Vagina (tissue), 2 donors: Measurements from ENCODE around the gene FAR2.

Source experiments
- POLR2AphosphoS5 ChIP-seq, 2 donors: sonication (generic); formaldehyde crosslinking; IDR thresholded peaks; one replicate each; pipeline ENCODE4 v1.9.0; 2017; ENCODE audit warnings: antibody characterized with exemption in 2 of 2, mild to moderate bottlenecking in 2 of 2, low read depth in 1 of 2; ENCODE audit not compliant: insufficient read depth in 1 of 2
- TF ChIP-seq, protein P1 (sequence below), 3 experiments: fragments of 450-650 bp in 2 of 3; fragments of 200-600 bp in 1 of 3; sonication (generic) in 1 of 3; IDR thresholded peaks; one replicate each; pipeline ENCODE4 v1.5.1; 2017 to 2019; ENCODE audit warnings: antibody characterized with exemption in 3 of 3, mild to moderate bottlenecking in 2 of 3, moderate library complexity in 2 of 3

DNA sequence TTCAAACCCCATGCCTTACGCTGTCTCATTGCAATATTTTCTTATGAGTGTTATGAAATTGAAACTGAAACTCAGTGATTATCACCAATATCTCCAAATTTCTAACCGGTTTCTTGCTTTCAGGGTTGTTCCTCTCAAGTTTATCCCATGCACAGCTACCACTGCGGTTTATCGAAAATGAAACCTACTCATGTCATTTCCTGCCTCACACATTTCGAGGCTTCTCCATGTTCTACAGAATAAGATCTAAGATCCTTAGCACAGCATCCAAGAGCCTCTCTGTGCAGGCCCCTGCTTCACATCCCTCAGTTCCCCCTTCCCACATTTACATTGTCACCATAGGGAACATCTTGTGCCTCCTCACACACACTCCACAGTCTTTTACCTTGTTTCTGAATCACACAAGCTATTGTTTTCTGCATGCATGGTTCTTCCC is 45.5 kb upstream of the FAR2 start:
- TF ChIP-seq, protein P1, sequence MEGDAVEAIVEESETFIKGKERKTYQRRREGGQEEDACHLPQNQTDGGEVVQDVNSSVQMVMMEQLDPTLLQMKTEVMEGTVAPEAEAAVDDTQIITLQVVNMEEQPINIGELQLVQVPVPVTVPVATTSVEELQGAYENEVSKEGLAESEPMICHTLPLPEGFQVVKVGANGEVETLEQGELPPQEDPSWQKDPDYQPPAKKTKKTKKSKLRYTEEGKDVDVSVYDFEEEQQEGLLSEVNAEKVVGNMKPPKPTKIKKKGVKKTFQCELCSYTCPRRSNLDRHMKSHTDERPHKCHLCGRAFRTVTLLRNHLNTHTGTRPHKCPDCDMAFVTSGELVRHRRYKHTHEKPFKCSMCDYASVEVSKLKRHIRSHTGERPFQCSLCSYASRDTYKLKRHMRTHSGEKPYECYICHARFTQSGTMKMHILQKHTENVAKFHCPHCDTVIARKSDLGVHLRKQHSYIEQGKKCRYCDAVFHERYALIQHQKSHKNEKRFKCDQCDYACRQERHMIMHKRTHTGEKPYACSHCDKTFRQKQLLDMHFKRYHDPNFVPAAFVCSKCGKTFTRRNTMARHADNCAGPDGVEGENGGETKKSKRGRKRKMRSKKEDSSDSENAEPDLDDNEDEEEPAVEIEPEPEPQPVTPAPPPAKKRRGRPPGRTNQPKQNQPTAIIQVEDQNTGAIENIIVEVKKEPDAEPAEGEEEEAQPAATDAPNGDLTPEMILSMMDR (IDR thresholded peaks at IDR 0.05): no peak
- no peak for TF ChIP-seq POLR2AphosphoS5 (IDR thresholded peaks at IDR 0.05; ENCODE audit: insufficient read depth in 1 of 2, low read depth in 1 of 2)
